CD4-positive, alpha-beta T cell treated with Interleukin-6 for 4 hours (primary cell): Measurements from ENCODE around the gene MAP4K2.

ENCODE experiments used
- DNase-seq: peaks from one replicate; pipeline ENCODE4 v3.0.0-alpha.2; 2020; ENCODE audit warnings: mixed read lengths

Gene MAP4K2

GRCh38 chr11:64790205-64791095 is 12.6 kb downstream of the MAP4K2 start:
- no peak for DNase-seq

DNA sequence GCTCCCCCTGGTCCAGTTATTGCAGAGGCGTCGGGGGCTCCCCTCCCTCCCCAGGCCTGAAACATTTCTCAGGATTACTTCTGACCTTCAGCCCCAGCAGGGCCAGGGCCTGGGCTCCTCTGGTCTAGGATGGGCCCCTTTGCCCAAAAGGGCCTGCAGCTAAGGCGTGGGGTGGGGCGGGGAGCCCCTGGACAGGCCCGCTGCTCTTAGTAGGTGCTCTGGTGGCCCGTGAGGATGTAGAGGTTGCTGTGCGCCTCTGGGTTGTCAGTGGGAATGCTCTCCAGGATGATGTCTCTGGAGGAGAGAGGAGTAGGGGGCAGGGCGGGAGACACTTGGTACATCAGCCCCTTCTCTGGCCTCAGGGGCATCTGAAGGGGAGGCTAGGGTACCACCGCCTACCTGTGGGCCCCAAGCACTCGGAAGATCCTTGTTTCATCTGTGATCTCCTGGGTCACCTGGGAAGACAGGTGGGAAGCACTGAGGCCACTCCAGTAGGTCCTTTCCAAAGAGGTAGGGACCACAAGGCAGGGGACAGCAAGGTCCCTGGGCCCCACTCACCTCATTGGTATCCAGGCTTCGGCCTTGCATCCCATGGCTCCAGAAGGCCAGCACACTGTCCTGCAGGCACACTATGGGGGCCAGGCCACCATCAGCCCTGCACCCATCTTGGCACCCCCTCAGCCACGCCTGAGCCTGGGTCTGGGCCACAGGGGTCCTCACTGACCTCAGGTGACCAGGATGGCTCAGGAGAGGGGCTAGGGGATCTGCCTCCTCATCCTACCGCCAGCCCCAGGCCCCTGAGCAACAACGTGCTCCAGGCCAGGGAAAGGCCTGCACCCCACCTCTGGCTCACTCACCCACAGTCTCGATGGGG is 13.4 kb downstream of the MAP4K2 start:
- DNase-seq, result no peak

DNA sequence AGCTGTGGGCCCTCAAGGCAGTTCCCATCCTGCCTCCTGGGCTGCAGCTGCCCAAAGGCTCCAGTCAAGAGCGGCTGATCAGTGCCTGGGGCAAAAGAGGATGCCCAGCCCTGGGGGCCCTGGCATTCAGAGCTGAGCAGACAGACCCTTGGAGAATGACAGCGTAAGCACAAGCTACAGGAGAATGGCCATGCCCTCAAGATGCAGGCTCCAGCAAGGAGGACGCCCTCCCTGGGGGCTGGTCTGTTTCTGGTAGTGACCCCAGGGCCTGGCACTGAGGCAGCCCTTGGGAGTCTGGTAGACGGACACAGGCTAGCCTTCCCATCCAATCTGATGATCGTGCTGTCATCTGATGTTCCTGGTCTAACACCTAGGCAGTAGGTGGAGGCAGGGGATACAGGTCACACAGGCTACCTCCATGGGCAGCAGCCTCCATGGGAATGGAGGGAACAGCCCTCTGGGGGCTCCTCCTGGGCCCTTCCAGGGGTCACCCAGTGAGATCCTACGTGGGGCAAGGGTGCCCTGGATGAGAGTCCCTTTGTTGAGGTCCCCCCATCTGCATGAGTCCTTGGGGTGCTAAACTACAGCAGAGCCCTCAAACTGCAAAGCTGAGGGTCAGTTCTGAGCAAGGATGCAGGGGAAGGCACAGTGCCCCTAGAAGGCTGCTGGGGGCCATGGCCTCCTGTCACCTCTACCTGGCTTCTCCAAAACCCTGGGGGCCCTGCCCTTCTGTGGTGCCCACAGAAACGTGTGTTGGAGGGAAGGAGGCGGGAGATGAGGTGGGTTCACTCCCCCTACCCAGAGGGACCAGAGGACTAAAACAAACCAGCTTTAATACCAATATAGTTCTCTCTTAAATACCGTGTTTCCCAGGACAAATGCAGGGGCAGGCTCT is 14.4 kb downstream of the MAP4K2 start:
- DNase-seq, result no peak

- peak; percentile 73 for DNase-seq
Measured at GRCh38 chr11:64787526-64788320, 15.3 kb downstream of the MAP4K2 start.

DNA sequence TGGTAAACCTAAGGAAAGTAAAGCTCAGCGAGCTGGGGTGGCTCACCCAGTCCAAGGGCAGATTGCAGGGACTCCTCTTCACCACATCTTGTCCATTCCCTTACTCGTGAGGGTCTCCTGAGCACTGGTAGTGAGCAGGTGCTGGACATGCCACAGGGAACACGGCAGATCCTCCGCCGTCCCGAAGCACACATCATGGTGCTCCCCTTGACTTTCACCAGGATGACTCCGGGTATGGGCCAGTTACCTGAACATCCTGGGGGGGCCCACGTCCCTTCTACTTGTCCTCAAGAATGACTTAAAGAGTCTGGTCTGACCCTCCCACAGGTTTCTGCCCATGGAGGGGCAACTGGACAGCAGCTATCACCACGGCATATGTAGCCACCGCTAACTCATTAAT is 16.7 kb downstream of the MAP4K2 start:
- DNase-seq, result no peak

DNA sequence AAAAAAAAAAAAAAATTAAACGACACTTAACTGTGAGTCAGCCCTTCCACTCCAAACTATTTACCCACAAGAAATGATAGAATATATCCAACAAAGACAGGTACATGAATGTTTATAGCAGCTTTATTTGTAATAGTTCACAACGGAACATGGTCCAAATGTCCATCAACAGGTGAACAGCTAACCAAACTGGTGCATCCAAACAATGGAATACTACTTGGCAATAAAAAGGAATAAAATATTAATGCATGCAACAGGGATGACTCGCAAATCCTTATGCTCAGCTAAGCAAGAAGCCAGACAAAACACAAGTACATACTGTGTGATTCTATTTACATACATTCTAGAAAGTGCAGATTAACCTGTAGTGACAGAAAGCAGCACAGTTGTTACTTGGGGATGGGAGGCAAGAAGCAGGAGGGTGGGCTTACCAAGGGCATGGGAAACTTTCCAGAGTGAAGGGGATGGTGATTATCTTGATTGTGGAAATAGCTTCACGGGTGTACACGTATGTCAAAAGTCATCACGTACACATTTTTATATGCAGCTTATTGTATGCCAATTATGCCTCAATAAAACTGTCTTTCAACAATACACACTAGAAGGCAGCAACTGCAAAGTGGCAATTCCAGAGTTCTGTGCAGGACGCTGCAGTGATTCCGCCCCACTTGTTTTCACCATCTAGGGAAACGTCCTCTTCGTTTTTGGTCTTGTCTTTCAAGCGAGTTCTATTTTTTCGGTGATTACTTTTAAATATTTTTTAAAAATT is 18.0 kb downstream of the MAP4K2 start:
- DNase-seq, result no peak

- DNase-seq, result peak; percentile 99
Measured at GRCh38 chr11:64778473-64779298, 24.3 kb downstream of the MAP4K2 start, which contains the start of gene SF1. SF1 (minus strand) TSS chr11:64778542; CDS start chr11:64778392, 150 bp downstream.

DNA sequence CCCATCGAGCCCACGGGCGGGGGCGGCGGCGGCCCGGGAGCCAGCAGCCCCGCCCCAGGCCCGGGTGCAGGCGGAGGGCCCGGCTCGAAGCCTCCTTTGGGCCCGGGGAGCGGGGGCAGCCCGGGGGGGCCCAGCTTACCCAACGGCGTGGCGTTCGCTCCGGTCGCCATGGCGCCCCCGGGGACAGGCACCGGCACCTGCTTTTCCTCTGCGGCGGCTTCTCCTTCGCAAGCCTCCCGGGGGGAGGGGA is 24.9 kb downstream of the MAP4K2 start:
- DNase-seq, result no peak

GRCh38 chr11:64777449-64778222 is 25.4 kb downstream of the MAP4K2 start:
- DNase-seq, result peak; percentile 90

GRCh38 chr11:64776875-64777274 is 26.1 kb downstream of the MAP4K2 start:
- no peak for DNase-seq

- no peak for DNase-seq
Measured at GRCh38 chr11:64776425-64776824, 26.6 kb downstream of the MAP4K2 start.

- no peak for DNase-seq
Measured at GRCh38 chr11:64774144-64774543, 28.9 kb downstream of the MAP4K2 start.

- no peak for DNase-seq
Measured at GRCh38 chr11:64772303-64773018, 30.6 kb downstream of the MAP4K2 start.

GRCh38 chr11:64771861-64772260 is 31.2 kb downstream of the MAP4K2 start:
- DNase-seq, result no peak

DNA sequence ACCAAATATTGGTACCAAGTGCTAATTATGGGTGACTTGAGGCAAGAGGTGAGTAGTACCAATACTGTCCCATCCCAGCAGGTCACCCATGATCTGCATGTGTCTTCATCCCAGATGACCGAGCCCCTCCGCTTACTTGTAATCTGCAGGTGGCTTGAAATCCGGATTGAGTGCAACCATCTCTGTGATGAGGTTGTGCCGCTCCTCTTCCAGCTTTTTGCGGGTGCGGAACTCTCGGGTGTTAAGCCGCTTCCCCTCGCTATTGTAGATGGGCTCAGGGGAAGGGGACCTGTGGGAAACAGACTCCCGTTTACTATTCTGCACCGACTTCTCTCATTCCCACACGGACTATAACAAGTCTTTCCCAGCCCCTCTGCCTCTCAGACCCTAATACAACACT is 32.9 kb downstream of the MAP4K2 start:
- DNase-seq, result no peak

- no peak for DNase-seq
Measured at GRCh38 chr11:64769283-64769682, 33.7 kb downstream of the MAP4K2 start.

- no peak for DNase-seq
Measured at GRCh38 chr11:64768300-64768694, 34.7 kb downstream of the MAP4K2 start.

GRCh38 chr11:64767344-64768299 is 35.4 kb downstream of the MAP4K2 start:
- peak; percentile 90 for DNase-seq
